Measurements from ENCODE around the gene HOXB6. TPM values are rescaled to one million over a fixed set of nuclear protein-coding genes. Genes with fewer than 3 reads are reported as not detected.

HOXB6 gene
- polyA plus RNA-seq, 4 donors: 67.8 to 159 (median 116) TPM

- DNase-seq (ENCODE audit: low read depth in 4 of 4, low spot score in 2 of 4): no peak
Observed at GRCh38 chr17:48624118-48624517, 19.3 kb upstream of the HOXB6 start.

- no peak for DNase-seq (ENCODE audit: low read depth in 4 of 4, low spot score in 2 of 4)
Observed at GRCh38 chr17:48623583-48623982, 18.8 kb upstream of the HOXB6 start.

- no peak for DNase-seq (ENCODE audit: low read depth in 4 of 4, low spot score in 2 of 4)
Observed at GRCh38 chr17:48622857-48623256, 18.1 kb upstream of the HOXB6 start.

- no peak for DNase-seq (ENCODE audit: low read depth in 4 of 4, low spot score in 2 of 4)
Observed at GRCh38 chr17:48621410-48622392, 16.9 kb upstream of the HOXB6 start.

GRCh38 chr17:48620461-48621139, 15.8 kb upstream of the HOXB6 start:
- DNase-seq (ENCODE audit: low read depth in 4 of 4, low spot score in 2 of 4): peak in 1 of 4 donors; percentile 48

GRCh38 chr17:48619826-48620449, 15.2 kb upstream of the HOXB6 start:
- no peak for DNase-seq (ENCODE audit: low read depth in 4 of 4, low spot score in 2 of 4)

GRCh38 chr17:48618256-48618896, 13.6 kb upstream of the HOXB6 start:
- peak in 2 of 4 donors; percentile 85 to 88 for DNase-seq (ENCODE audit: low read depth in 4 of 4, low spot score in 2 of 4)

GRCh38 chr17:48617471-48618255, 12.9 kb upstream of the HOXB6 start:
- DNase-seq (ENCODE audit: low read depth in 4 of 4, low spot score in 2 of 4): peak in 1 of 4 donors; percentile 45

GRCh38 chr17:48616717-48617470, 12.1 kb upstream of the HOXB6 start:
- peak in 1 of 4 donors; percentile 25 for DNase-seq (ENCODE audit: low read depth in 4 of 4, low spot score in 2 of 4)

- DNase-seq (ENCODE audit: low read depth in 4 of 4, low spot score in 2 of 4): peak in 3 of 4 donors; percentile 33 to 45 (median 37)
Observed at GRCh38 chr17:48615963-48616716, 11.4 kb upstream of the HOXB6 start.

GRCh38 chr17:48615047-48615962, 10.5 kb upstream of the HOXB6 start, which contains the start of gene HOXB8:
Gene HOXB8 (minus strand): TSS chr17:48615292. CDS start chr17:48614704, 588 bp downstream.
- DNase-seq (ENCODE audit: low read depth in 4 of 4, low spot score in 2 of 4): peak in 3 of 4 donors; percentile 58 to 75 (median 63)

GRCh38 chr17:48613862-48614694, 9.3 kb upstream of the HOXB6 start:
- DNase-seq (ENCODE audit: low read depth in 4 of 4, low spot score in 2 of 4): no peak

- no peak for DNase-seq (ENCODE audit: low read depth in 4 of 4, low spot score in 2 of 4)
Observed at GRCh38 chr17:48612854-48613691, 8.3 kb upstream of the HOXB6 start.

GRCh38 chr17:48612456-48612853, 7.7 kb upstream of the HOXB6 start:
- DNase-seq (ENCODE audit: low read depth in 4 of 4, low spot score in 2 of 4): no peak

- DNase-seq (ENCODE audit: low read depth in 4 of 4, low spot score in 2 of 4): no peak
Observed at GRCh38 chr17:48611681-48612455, 7.1 kb upstream of the HOXB6 start.

Data from left renal cortex interstitium (tissue), 4 donors.